ENCODE results near the gene CARNS1.
"Not testable (repeated sequence)": the region's sequence is repeated elsewhere in the genome, so short reads cannot be mapped to it uniquely, and the experiment has no call there.

Gene CARNS1

GRCh38 chr11:67448220-67448609 is 32.7 kb downstream of the CARNS1 start:
- no peak for DNase-seq

GRCh38 chr11:67449116-67449844 is 33.8 kb downstream of the CARNS1 start:
- no peak for DNase-seq

DNA sequence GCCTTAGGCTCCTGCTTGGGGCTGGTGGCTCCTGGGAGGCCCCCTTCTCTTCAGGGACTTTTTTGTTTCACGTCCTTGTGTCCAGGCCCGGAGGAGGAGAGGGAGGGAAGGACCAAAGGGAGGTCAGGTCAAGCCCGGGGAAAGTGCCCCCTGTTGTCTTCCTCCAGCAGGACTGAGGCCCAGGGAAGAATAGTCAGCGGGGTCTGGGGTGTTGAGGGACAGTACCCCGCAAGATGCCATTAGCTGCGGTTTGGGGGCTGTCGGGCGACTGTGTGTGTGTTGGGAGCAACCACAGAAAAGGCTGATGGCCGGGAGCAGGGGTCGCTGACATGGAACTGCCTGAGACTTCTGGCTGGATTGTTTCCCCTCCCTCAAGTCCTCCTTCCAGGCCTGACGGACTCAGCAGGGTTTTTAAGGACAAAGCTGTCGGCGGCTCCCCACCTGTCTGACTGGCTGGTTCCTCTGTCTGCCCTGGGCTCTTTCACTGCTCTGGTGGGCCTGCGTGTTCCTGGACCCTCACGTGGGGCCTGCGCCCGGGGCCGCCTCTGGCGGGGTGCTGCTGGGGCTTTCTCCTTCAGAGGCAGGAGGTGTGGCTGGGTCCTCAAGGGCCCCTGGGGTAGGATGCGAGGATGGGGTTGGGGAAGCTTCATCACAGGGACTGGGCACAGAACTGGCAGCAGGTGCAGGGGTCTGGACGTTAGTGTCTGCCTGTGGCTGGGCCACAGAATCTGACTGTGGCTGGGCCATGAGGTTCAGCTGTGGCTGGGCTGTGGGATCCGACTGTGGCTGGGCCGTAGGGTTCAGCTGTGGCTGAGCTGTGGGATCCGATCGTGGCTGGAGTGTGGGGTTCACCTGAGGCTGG is 35.5 kb downstream of the CARNS1 start:
- DNase-seq, result no peak

DNA sequence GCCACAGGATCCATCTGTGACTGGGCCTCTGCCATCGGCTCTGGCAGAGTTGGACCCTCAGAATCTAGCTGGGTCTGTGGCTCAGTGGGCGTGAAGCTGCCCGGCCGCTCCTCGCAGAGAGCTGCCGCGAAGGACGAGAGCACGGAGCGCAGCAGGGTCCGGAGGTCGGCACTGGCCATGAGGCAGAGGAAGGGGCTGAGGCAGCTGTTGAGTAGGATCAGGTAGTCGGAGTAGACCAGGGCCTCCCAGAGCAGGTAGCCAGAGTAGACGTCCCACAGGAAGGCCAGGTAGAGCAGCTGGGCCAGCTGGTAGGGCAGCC is 36.1 kb downstream of the CARNS1 start:
- no peak for DNase-seq

DNA sequence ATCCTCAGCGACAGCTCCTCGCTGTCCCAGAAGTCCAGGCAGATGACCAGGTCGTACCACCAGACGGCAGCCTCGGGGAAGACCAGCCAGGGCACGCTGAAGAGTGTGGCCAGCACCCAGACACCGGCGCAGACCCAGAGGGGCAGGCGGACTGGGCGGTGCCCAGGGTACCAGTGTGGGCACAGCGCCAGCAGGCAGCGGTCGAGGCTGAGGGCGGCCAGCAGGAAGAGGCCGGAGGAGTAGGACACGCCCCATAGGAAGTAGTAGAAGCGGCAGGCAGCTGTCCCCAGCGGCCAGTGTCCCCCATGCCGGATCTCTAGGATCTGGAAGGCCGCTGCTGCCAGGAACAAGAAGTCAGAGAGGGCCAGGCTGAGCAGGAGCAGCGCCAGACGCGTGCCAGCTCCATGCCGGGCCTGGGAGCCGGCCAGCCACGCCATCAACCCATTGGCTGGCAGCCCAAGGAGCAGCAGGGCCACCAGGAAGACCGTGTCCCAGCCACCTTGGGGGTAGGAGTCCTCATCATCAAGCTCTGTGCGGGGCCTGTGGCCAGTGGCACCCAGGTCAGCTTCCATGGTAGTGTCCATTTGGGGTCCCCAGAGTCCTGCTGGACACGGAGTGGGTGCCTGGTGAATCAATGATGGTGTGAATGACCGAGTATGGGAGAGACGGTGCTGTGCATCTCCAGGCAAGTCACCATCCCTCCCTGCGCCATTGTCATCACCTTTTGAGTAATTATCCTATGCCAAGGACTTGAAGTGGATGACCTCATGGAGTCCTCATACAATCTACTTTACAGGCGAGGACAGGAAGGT is 36.9 kb downstream of the CARNS1 start, which contains the start of gene GPR152:
Gene GPR152, minus strand, starts transcription at position 589 of the 812 bp plus-strand sequence. Its CDS starts 5 bp downstream, at position 584.
- peak; percentile 4 for DNase-seq

GRCh38 chr11:67453816-67454732 is 38.6 kb downstream of the CARNS1 start:
- DNase-seq, result no peak

GRCh38 chr11:67455054-67455453 is 39.6 kb downstream of the CARNS1 start, which contains the start of gene CABP4:
CABP4 (plus strand) TSS chr11:67455354; CDS start chr11:67455424, 70 bp downstream.
- no peak for DNase-seq

DNA sequence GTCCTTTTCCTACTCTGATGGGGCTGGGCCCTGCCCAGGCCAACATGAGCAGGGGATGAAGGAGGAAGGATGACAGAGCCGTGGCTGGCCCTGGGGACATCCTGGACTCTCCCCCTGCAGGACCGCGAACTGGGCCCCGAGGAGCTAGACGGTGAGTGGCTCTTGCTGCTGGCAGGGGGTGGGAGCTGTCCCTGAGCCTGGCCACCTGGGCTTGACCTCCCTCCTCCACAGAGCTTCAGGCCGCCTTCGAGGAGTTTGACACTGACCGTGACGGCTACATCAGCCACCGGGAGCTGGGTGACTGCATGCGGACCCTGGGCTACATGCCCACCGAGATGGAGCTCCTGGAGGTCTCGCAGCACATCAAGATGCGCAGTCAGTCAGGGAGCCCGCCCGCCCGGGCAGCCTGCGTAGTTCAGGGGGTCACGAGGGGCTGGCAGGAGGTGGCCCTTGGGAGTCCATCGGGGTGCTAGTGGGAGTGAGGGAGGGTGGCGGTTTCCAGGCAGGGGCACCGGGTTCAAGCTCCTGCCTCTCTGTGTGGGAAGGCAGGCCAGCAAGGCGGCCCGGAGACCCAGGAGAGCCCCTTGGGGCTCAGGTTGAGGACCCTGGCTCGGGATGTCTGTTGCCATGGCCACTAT is 40.7 kb downstream of the CARNS1 start:
- no peak for DNase-seq

DNA sequence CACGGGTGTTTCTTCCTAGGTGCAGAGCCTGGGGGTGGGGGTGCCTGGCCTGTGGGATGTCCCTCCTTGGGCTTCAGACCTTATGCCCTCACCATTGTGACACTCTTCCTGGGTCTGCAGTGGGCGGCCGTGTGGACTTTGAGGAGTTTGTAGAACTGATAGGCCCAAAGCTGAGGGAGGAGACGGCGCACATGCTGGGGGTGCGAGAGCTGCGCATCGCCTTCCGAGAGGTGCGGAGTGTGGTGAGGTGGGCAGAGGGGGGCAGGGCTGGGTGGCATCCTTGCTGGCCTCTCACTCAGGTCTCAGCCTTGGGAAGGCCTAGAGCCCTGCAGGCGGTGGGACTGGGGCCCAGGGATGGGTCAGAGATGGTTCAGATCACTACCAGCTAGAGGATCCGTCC is 42.0 kb downstream of the CARNS1 start:
- DNase-seq, result no peak

DNA sequence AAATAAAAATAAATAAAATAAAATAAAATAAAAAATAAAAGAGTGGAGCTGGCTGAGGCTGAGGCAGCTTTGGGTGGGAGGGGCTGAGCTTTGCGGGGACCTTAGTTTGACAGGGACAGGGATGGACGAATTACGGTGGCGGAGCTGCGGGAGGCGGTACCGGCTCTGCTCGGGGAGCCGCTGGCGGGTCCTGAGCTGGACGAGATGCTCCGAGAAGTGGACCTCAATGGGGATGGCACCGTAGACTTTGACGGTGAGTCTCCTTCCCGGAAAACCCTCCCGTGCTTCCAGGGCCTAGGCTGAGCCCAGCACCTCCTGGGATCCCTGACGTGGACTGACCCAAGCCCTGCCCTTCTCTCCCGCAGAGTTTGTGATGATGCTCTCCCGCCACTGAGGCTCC is 42.8 kb downstream of the CARNS1 start:
- DNase-seq, result no peak

DNA sequence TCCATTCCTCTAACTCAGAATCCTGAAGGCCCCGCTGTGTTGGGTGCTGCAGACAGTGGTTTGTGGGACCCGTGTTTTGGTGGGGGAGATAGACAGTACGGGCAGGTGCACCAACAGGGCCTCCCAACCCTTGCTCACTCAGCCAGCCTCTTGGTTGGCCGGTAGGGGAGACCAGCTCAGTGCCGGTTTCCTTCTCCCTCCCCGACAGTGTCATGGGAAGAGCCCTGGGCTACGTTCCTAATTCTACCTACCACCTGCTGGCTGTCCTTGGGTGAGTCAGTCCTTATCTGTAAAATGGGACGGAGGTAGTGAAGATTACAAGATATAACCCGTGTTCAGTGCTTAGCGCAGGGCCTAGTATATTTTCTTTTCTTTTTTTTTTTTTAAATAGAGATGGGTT is 47.7 kb downstream of the CARNS1 start:
- no peak for DNase-seq

DNA sequence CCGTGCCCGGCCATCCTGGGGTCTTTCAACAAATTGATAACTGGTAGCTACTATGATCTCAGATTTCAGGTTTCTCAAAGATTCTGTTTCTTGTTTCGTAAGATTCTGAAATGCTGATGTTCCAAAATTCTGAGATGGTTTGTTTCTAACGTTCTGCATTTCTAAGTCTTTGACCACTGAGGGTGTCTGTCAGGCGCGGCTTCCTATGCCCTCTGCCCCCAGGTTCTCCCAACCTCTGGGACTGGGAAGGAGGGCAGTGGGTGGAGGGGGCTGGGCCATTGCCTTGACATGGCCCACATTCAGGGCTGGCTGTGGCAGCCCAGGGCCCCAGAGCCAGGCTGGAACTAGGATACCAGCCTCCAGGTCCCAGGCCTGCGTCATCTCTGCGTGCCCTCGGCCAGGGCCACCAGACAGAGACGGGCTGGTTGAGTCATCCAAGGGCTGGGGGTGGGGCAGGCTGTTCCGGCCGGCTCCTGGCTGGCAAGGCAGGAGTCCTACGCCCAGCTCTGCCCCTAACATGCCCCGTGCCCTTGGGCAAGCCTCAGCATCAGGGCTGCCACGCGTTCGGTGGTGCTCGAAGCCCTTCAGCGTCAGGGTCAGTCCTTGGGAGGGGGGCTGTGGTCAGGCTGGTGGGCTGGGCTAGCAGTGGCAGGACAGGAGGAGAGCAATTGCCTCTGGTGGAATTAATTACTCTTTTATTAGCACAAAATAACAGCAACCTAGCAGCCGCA is 48.4 kb downstream of the CARNS1 start:
- DNase-seq, result no peak

- DNase-seq, result no peak
These were observed 49.1 kb downstream of the CARNS1 start for GRCh38 chr11:67464411-67465188.

- DNase-seq, result no peak
These were observed 49.7 kb downstream of the CARNS1 start for GRCh38 chr11:67465189-67465510.

DNA sequence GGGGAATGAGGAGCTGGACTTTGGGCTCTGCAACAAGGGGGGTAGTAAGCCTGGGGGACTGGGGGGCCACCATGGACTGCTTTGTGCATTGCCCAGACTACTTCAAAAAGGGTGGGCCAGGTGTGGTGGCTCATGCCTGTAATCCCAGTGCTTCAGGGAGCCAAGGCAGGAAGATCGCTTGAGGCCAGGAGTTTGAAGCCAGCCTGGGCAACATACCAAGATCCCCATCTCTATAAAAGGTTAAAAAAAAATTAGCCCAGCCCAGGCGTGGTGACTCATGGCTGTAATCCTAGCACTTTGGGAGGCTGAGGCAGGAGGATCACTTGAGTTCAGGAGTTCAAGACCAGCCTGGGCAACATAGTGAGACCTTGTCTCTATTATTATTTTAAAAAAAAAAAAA is 50.1 kb downstream of the CARNS1 start:
- DNase-seq, result not testable (repeated sequence)

DNA sequence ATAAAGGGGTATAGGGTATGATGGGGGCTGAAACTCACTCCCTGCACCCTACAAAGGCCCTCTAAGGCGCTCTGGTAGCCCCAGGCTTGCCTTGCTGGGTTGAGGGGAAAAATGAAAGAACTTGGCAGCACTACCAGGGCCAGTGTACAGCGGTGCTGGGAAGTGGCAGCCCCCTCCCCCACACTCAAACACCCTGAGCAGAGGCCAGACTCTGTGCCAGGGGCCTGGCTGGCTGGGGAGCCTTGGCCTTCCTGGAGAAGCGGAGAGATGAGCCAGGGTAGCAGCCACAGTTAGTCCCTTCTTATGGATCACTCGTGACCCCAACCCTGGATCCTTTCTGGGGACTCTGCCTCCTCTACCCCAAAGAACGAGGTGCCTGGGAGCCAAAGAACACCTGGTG is 50.9 kb downstream of the CARNS1 start:
- no peak for DNase-seq

- no peak for DNase-seq
These were observed 51.7 kb downstream of the CARNS1 start for GRCh38 chr11:67466962-67467771.

- no peak for DNase-seq
These were observed 52.6 kb downstream of the CARNS1 start for GRCh38 chr11:67468056-67468455.

DNA sequence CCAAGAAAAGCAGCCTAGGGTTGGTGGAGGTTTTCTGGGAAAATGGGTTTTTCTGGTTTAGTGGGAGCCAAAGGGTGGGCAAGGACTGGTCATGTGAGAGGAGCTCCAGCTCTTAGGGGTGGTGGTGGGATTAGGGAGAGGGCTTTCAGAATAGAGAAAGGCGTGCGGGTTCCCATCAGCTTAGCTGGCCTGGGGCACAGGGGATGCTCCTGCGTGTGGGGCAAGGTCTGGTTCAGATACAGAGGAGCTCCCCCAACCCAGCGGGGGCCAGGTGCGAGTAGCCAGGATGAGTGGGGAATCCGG is 52.9 kb downstream of the CARNS1 start:
- no peak for DNase-seq
